GM08714 (cell line): ENCODE measurements around the gene DPP6.

Experiments used
- H3K4me3 ChIP-seq: fragments of 200-500 bp; sonication (Bioruptor generic); 2 replicates; pipeline ENCODE4 v1.5.1; 2014; ENCODE audit warnings: mild to moderate bottlenecking, low read length, inconsistent platforms
- ZNF274 ChIP-seq: IDR thresholded peaks from 2 replicates; pipeline ENCODE4 v1.6.1; 2012; ENCODE audit warnings: mild to moderate bottlenecking, low read depth, low read length

Gene DPP6

DNA sequence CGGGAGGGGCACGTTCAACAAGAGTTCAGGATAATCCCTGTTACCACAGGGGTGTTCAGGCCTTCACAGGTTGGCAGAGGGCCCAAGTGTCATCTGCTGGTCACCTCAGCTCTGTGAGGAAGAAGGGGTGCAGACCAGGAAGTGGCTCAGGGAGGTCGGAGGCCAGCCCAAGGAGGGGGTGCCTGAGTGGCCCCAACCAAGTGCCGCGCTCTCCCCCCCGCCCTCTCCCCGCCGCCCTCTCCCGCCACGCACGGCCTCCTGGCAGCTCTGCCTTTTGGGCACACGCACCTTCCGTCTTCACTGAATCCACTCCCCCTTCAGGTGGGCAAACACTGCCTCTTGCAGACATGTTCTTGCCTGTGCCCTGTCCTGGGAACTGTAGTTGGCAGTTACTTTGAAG, 705.6 kb downstream of the DPP6 start:
- no peak for TF ChIP-seq ZNF274
- H3K4me3 ChIP-seq = no peak overlapping the region

- TF ChIP-seq ZNF274 = no peak
- no peak overlapping the region for H3K4me3 ChIP-seq
Observed at GRCh38 chr7:154759989-154760388, 707.8 kb downstream of the DPP6 start.

DNA sequence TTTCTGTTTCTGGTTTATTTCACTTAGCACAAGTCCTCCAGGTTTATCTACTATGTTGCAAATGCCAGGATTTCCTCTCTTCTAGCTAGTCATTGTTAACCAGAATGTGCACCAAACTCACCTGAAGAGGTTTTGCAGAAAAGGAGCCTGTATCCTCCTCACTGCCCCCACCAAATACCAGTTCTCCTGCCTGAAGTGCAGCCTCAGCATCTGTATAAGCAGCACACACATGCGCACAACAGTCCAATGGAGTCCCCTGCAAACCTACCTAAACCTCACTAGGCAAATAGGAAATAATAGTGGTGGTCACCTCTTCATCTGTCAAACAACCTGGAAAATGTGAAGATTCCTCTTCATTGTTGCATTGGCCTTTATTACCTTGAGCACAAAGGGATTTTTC, 712.9 kb downstream of the DPP6 start:
- no peak for TF ChIP-seq ZNF274
- H3K4me3 ChIP-seq = no peak overlapping the region

- H3K4me3 ChIP-seq = no peak overlapping the region
- TF ChIP-seq ZNF274 = no peak
Observed at GRCh38 chr7:154767142-154767541, 714.9 kb downstream of the DPP6 start.

- no peak for TF ChIP-seq ZNF274
- H3K4me3 ChIP-seq = no peak overlapping the region
Observed at GRCh38 chr7:154767821-154768415, 715.7 kb downstream of the DPP6 start.

- no peak for TF ChIP-seq ZNF274
- H3K4me3 ChIP-seq = no peak overlapping the region
Observed at GRCh38 chr7:154769001-154769400, 716.8 kb downstream of the DPP6 start.

GRCh38 chr7:154769527-154769926, 717.3 kb downstream of the DPP6 start:
- TF ChIP-seq ZNF274 = no peak

GRCh38 chr7:154770361-154770760, 718.2 kb downstream of the DPP6 start:
- TF ChIP-seq ZNF274 = no peak
- H3K4me3 ChIP-seq = no peak overlapping the region

More at GRCh38 chr7:154769527-154769926, 717.3 kb downstream of the DPP6 start:
- H3K4me3 ChIP-seq = no peak overlapping the region

GRCh38 chr7:154770962-154771361, 718.8 kb downstream of the DPP6 start:
- H3K4me3 ChIP-seq = no peak overlapping the region
- no peak for TF ChIP-seq ZNF274

- no peak overlapping the region for H3K4me3 ChIP-seq
- no peak for TF ChIP-seq ZNF274
Observed at GRCh38 chr7:154774303-154774969, 722.2 kb downstream of the DPP6 start.

- H3K4me3 ChIP-seq = no peak overlapping the region
- no peak for TF ChIP-seq ZNF274
Observed at GRCh38 chr7:154775681-154776080, 723.5 kb downstream of the DPP6 start.

DNA sequence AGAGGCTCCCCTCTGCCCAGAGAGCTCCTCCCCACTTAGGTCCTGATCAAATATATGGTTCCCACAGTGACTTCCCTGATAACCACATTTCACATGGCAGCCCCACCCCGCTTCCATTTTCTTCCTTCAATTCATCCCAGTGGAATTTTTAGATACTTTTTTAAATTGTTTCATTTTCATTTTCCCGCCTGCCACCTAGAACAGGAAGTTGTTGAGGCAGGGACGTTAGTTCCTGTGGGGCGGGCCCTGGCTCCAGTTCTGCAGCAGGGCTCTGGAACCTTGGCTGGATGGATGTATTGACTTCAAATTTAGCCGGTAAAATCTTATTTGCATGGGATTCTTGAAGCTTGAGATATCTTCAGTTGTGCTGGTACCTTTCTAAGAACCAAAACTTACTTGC, 724.2 kb downstream of the DPP6 start:
- no peak for TF ChIP-seq ZNF274
- H3K4me3 ChIP-seq = no peak overlapping the region

DNA sequence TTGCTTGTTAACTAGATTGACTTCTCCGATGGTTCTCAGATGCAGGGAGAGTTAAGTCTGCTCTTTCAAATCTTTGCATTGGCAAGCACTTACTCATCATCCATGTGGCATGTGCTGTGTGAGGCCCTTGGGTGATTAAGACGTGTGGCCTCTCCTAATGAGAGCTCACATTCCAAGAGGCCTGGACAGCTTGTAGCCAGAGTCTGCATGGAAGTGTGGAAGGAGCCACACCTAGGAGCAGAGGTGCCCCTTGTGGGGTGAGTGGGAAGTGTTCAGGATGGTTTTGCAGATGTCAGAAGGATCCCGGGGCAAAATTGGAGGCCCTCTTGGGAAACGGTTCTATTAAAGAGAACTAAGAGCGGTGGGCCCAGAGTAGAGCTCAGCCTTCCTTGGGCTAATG, 724.8 kb downstream of the DPP6 start:
- no peak overlapping the region for H3K4me3 ChIP-seq
- no peak for TF ChIP-seq ZNF274

- no peak for TF ChIP-seq ZNF274
- no peak overlapping the region for H3K4me3 ChIP-seq
Observed at GRCh38 chr7:154777489-154777888, 725.3 kb downstream of the DPP6 start.

DNA sequence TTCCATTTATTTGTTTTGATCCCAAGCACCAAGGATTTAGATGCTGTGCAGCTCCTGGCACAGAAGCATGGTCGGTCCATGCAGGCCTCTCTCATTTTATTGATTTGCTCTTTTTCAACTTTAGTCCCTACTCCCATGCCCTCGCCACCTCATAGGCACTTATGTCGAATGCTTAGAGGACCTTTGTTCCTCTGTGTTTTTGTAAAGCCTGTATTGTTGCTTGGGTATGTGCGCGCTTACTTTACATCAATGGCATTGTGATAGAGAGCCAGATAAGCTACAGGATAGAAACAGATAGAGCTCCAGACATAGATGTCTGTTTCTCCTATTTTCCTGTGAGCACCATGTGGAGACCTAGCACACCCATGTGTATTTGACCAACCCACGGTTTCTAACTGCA, 725.7 kb downstream of the DPP6 start:
- TF ChIP-seq ZNF274 = no peak
- no peak overlapping the region for H3K4me3 ChIP-seq
